Gastroesophageal sphincter (tissue), 3 donors: ENCODE measurements around the gene MYO18B.

Experiments used
- CTCF ChIP-seq, 4 experiments: fragments of 200-600 bp in 2 of 4; fragments of 450-650 bp in 2 of 4; sonication (generic) in 1 of 4; IDR thresholded peaks; one replicate each; pipeline ENCODE4 v1.5.1; 2017 to 2019; ENCODE audit warnings: antibody characterized with exemption in 4 of 4, mild to moderate bottlenecking in 2 of 4, moderate library complexity in 2 of 4
- EP300 ChIP-seq: sonication (generic); formaldehyde crosslinking; IDR thresholded peaks from one replicate; pipeline ENCODE4 v1.6.1; 2017; ENCODE audit warnings: antibody characterized with exemption, mild to moderate bottlenecking
- POLR2A ChIP-seq, 2 donors: fragments of 450-650 bp; IDR thresholded peaks; one replicate each; pipeline ENCODE4 v1.6.1; 2017; ENCODE audit warnings: antibody characterized with exemption in 2 of 2, mild to moderate bottlenecking in 2 of 2, moderate library complexity in 1 of 2
- POLR2AphosphoS5 ChIP-seq: sonication (generic); formaldehyde crosslinking; IDR thresholded peaks from one replicate; pipeline ENCODE4 v1.6.1; 2017; ENCODE audit warnings: antibody characterized with exemption

- no peak for TF ChIP-seq CTCF (IDR thresholded peaks at IDR 0.05)
- no peak for TF ChIP-seq POLR2AphosphoS5
- TF ChIP-seq POLR2A (IDR thresholded peaks at IDR 0.05) = no peak
- TF ChIP-seq EP300 = no peak
These were observed 80.4 kb downstream of the MYO18B start for GRCh38 chr22:25822344-25822743.
